Midbrain (tissue), 1 donor: ENCODE results near the gene ZSCAN25.
"Not testable (repeated sequence)": the region's sequence is repeated elsewhere in the genome, so short reads cannot be mapped to it uniquely, and the experiment has no call there.

Experiments used
- DNase-seq: peaks from one replicate; lab custom pipeline; 2025; lab: John Stamatoyannopoulos, UW

Gene ZSCAN25

DNA sequence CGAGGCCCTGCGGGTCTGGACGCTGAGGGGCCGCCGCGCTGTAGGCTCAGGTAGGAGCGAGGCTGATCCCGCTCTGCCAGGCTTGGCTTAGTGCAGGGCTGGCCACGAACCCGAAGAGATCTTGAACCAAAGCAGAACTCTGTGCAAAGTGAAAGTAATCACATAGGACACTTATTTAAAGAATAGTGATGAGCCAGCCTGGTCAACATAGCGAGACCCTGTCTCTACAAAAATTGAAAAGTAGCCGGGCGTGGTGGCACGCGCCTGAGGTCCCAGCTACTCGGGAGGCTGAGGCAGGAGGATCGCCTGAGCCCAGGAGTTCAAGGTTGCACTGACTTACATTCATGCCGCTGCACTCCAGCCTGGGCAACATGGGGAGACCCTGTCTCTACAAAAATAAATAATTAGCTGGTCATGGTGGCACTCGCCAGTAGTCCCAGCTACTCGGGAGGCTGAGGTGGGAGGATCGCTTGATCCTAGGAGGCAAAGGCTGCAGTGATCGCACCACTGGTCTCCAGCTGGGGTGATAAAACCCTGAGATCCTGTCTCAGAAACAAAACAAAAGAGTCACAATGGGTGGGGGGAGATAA is 541 bp downstream of the ZSCAN25 start:
- no peak for DNase-seq

DNA sequence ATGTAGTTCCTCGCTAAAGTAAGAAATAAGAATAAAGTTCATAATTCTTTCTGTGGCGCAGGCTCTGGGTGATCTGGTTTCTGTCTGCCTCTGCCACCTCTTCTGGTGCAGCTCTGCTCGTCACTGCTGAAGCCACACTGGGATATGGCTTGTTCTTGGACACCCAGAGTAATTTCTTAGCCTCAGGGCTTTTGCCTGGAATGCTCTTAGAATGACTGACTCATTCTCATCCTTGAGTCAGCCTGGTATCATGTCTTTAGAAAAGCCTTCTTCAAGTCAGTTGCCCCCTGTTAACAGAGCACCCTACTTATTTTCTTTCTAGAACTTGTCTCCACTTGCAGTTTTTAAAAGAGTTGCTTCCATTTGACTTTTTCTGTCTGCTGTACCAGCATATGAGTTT is 2.0 kb downstream of the ZSCAN25 start:
- no peak for DNase-seq

DNA sequence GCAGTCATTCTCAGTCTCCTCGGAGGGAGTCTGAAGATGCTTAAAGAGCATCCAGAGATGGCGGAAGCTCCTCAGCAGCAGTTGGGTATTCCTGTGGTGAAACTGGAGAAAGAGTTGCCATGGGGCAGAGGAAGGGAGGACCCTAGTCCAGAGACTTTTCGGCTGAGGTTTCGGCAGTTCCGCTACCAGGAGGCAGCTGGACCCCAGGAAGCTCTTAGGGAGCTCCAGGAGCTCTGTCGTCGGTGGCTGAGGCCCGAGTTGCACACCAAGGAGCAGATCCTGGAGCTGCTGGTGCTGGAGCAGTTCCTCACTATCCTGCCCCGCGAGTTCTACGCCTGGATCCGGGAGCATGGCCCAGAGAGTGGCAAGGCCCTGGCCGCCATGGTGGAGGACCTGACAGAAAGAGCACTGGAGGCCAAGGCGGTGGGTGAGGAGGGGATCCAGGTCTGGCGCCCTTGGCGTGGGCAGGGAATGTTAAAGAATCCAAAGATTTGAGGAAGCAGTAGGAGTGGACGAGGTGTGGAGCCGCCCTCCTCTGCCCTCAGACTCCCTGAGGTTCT is 2.9 kb downstream of the ZSCAN25 start:
- DNase-seq = no peak

DNA sequence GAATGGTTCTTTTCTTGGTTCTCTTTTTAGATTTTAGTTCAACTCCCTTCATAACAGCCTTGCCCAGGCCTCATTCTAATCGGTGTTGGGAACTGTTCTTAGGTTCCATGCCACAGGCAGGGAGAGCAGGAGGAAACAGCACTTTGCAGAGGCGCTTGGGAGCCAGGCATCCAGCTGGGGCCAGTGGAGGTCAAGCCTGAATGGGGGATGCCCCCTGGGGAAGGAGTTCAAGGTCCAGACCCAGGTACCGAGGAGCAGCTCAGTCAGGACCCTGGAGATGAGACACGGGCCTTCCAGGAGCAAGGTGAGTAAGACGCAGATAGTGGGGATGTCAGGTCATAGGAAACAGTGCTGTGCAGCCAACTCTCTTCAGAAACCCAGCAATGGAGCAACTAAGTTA is 4.5 kb downstream of the ZSCAN25 start:
- DNase-seq = no peak

DNA sequence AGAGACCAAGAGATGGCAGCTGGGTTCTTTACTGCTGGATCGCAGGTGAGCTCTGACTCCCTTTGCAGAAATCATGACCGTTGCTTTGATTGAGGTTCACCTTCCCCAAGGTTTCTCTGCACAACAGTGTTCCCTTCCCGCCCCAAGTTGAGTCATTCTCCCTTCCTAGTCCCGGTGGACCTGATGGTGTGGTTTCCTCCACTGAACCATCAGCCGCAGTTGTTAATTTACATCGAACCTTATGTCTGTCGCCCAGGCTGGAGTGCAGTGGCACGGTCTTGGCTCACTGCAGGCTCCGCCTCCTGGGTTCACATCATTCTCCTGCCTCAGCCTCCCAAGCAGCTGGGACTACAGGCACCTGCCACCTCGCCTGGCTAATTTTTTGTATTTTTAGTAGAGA is 5.8 kb downstream of the ZSCAN25 start:
- no peak for DNase-seq

DNA sequence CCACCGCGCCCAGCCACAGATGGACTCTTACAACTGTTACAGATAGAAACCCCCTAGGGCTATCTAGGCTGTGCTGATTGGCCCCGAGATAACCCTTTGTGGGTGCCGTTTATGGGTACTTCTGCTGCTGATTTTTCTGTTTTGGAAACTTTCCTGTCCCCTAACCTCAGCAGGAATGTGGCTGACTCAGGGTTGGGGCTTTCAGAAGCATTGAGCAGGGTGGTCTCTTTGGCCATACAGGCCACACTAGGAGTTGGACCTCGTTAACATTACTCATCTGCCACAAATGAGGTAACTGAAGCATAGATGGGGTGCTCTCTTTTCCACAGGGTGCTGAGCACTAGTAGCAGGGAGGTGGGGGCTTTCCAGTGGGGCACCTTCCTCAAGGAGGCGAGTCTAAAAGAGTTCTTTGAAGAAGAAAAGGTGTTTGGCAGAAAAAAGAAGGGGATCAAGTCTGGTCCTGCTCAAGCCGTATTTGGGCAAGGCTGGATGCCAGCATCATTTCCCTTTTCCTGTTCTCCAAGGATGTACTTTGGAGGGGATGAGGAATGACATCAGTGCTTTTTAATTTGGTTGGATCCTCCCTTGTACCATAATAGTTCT is 6.4 kb downstream of the ZSCAN25 start:
- no peak for DNase-seq

DNA sequence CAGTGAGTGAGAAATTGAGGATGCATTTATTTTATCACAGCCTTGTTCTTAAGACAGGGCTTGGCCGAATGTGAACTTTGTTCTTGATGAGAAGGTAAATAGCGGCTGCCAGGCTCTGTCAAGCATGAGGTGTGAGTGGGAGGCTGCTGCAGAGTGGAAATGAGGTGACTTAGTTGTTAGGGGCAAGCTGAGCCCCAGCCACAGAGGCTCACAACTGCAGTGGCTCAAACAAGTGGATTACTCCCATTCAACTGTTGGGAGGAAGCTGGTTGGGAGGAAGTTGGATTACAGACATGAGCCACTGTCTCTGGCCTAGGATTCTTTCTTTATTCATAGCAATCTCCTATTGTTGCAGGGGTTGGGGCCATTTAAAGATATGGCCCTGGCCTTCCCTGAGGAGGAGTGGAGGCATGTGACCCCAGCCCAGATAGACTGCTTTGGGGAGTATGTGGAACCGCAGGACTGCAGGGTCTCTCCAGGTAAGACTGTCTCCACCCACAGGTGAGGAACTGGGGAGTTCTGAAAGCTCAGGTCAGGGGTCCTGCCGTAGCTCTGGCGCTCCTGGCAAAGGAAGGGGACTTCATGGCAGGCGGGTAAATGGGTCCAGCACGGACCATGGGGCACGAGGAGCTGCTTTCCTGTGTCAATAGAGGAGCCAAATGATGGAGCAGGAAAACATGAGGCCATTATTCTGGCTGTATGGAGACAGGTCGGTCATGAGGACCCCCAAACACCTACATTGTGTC is 7.1 kb downstream of the ZSCAN25 start:
- no peak for DNase-seq

DNA sequence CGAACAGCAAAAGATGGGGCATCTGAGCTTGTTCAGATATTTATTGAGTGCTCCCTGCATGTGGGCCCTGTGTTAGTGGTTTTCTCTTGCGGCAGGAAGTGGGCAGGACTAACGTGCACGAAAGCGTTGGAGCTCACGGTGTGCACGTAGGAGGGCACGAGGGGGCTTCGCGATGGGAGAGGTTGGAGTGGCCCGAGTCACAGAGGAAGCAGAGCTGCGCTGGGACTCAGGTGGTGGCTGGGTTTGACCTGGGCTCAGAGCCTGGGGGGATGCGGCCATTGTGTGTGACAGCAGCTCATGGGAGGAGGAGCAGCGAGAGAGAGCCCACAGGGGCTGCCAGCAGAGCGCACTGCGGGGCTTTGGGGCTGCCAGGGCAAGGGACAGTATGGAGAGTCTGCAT is 7.7 kb downstream of the ZSCAN25 start:
- no peak for DNase-seq

DNA sequence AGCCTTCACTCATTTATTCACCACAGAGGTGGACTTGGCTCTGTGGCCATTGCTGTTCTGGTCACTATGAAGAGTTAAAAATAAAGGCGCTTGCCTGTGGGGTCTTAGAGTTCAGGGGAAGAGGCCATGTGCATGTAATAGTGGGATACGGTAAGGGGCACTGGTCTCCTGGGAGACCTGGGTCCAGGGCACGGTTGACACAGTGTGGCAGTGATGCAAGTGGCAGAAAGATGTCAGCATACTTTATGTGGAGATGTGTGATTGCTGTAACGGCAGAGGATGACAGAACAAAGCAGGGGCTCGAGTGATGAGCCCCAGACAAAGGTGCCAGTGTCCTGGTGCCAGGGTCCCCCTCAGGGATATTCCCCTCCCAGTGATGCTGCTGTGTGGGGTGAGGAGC is 8.6 kb downstream of the ZSCAN25 start:
- no peak for DNase-seq

DNA sequence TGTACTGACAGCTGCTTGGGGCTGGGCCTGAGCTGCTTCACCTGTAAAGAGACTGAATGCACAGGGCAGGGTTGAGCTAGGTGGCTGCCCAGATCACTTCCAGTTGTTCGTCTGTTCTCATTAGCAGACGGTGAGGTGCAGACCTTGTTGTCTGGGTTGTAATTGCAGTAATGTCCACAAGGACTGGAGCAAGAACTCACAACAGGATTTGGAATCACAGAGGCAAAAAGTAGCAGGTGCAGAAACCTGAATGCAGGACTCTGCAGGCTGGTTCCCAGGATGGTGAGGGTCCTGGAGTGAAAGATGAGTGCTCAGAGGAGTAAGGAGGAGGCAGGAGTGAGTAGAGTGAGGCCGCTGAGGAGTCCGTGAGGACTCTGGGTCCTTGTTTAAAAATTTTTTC is 9.2 kb downstream of the ZSCAN25 start:
- no peak for DNase-seq

DNA sequence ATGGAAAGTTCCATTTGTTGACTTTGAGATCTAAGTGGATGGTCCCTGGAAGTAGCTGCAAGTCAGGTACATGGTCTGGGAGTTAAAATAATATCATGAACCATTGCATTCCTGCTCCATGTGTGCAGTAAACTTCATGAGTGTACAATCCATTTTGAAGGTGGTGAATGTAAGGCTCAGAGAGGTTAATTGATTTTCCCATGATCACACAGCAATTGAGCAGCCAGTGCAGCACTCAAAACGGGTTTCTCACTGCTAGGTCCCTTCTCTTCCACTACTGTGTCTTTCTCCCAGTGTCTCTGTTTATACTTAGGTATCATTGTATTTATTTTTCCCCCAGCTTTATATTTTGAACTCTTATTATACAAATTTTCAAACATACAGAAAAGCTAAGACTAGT is 9.9 kb downstream of the ZSCAN25 start:
- DNase-seq = no peak

DNA sequence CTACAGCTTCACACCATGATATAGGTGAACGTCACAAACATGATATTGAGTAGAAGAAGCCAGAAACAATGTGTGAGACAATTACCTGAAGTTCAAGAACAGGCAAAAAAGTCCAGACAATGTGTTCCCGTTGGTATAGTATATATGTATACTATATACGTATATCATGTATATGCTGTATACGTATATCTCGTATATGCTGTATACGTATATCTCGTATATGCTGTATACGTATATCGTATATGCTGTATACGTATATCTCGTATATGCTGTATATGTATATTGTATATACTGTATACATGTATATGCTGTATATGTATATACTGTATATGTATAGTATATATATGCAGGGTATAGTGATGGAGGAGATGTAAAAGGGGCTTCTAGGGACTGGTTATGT is 10.8 kb downstream of the ZSCAN25 start:
- DNase-seq = no peak

DNA sequence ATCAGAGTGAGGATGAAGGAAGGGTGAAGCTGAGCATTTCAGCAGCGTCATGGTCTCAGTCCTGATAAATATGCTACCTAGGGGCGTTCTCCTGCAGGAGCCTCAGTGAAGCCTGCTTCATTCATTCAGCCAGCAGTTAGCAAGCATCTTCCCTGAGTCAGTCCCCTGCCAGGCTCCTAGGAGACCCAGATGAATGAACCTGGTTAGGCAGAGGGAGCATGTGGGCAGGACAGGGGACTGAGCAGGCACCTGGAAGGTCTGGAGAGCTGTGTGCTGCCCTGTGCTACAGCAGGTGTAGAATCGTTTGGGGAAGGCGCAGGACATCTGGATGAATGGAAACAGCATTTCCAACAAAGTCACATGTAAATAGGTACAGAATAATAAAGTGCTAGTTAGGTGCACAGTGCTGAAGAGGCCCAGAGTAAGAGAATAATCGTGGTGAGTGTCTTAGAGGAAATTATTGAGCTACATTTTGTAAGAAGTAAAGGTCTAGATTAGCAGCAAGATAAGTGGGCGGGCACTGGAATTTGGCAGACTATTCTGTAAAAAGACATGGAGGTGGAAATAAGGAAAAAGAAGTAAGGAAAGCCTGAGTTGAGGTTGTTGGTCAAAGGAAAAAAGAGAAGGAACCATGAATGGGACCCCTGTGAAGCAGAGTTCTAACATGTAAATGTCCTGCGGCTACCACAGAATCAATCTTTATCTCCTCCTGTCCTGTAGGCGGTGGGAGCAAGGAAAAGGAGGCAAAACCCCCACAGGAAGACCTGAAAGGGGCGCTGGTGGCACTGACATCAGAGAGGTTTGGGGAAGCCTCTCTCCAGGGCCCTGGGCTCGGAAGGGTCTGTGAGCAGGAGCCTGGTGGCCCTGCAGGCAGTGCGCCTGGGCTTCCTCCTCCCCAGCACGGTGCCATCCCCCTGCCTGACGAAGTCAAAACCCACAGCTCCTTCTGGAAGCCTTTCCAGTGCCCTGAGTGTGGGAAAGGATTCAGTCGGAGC is 12.0 kb downstream of the ZSCAN25 start:
- DNase-seq = no peak

DNA sequence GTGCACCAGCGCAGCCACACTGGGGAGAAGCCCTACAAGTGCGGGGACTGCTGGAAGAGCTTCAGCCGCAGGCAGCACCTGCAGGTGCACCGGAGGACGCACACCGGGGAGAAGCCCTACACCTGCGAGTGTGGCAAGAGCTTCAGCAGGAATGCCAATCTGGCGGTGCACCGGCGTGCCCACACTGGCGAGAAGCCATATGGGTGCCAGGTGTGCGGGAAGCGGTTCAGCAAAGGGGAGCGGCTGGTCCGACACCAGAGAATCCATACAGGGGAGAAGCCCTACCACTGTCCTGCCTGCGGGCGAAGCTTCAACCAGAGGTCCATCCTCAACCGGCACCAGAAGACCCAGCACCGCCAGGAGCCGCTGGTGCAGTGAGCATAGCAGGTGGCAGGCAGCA is 12.9 kb downstream of the ZSCAN25 start:
- no peak for DNase-seq

DNA sequence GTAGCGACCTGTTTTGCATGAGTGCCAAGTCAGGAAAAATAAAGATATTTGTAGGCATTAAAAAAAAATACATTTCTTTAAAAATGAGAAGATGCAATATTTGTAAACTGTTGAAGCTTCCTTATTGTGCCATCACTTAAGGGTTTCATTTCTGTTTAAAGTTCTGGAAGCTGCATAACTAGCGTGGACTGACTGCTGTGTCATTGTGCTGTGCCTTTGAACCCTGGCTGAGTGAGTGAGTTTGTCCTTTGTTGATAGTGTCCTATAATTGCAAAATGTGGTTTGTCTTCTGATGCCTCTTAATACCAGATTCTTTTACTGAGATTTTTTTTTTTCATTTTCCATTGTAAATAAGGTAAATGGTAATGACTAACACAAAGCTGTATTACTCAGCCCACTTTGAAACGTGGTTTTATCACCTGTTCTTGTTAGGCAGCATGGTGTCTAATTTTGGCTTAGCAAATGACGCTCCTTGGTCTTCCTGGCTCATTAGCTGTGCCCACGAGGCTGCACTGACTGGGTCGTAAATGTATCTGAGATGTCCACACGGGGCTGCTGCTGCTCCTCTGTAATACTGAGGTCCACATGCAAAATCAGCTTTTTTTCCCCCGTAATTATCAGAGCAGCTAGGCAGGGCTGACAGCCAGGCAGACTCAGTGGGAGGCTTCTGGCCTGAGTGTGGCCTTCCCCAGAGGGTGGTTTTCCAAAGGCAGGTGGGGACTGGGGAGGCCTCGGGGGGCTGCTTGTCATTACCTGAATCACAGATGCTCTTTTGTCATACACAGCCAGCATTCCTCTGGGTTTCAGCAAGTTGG is 14.8 kb downstream of the ZSCAN25 start:
- no peak for DNase-seq

DNA sequence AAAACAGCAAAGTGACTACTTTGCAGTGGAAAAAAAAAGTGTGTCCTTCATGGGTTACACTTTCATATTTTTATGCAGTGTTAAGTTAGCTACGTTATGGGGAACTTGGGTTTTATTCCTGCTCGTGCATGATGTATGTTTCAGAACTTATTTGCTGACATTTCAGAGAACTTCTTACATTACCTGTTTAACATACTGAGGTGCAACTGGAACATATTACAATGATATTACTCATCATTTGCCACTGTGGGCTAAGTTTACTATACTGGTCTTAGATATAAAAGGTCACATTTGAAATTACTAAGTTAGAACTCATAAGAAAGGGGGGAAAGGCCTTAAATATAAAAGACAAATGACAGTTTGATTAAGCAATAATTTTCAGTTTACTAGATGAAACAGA is 20.7 kb downstream of the ZSCAN25 start:
- DNase-seq = not testable (repeated sequence)

DNA sequence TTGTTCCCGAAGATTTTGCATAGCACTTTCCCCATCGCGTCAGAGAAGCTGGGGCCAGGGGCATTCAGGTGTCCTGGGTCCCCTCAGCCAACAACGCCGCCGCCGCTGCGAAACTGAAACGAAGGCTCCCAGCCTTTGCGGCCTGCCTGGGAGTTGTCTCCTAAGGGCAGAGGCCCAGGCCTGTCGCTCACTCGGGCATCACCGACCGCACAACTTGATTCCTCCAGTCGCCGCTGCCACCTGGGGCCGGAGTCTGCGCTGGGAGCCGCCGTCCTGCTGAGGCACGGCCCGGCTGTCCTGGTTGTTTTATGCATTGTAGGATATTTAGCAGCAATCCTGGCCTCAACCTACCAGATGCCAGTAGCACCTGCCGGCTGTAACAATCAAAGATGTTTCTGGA is 22.0 kb downstream of the ZSCAN25 start:
- DNase-seq = no peak

DNA sequence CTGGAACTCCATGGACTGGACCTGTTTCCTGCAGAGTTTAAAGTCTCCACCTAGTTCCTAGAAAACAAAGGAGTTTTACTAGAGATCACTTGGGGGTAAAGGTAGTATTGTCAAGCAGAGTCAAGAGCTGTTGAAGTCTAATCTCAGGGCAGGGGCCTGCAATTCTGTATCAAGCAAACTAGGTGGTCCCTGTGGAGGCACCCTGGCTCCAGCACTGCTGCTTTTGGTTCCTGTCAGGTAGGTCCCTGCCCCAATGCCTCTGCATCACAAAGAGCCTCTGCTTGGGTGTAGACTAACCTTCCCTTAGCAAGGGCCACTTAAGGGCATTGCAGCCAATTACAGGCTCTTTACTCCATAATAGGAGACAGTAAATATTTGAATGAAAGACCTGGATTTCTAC is 22.5 kb downstream of the ZSCAN25 start:
- DNase-seq = no peak

DNA sequence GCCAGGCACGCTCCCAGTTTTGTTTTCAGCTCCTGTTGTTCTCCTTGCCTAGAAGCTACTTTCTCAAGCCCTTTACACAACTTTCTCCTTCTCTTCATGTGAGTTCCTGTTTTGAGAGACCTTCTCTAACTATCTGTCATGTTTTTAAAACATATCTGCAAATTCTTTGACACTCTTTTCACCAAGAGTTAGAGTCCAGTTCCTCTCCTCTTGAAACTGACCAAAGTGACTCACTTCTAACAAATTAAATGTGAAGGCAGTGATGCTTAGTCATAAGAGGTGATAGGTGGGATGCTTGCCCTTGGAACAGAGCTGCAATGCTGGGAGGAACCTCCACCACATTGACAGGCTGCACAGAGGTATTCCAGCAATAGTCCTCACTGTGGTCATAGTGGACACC is 25.3 kb downstream of the ZSCAN25 start:
- DNase-seq = no peak

DNA sequence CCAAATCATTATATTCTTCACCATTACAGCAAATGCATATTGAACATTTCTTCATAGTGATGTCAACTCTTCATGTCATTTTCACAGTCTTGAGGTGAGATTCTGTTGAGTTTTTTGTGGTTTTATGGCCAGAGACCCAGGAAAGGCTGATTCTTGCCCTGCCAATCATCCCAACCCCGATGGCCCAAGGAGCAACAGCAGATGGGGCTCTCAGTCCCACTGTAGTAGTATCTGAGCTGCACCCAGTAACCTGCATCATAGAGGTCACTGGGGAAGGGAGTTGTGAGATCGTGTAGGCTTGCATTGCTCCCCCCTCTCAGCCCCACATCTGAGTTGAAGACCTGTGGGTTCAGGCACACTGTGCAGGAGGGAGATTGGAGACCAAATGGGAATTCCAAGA is 26.7 kb downstream of the ZSCAN25 start:
- no peak for DNase-seq

DNA sequence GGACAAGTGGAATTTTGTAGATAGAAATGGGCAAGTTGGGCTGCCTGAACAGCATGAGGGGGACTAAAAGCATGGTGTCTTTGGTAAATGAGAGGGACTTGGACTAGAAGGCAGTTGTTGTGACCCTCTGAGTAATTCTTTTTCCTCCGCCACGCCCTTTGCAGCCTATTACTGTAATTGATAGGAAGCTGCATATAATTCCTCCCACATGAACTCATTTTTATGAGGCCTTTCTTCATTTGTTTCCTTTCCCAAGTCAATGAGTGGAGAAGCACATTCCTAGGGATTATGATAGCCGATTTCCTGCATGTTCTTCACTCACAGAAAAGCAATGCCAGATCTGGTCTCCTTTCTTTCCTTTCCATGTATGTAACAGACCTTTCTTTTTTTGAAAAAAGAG is 27.7 kb downstream of the ZSCAN25 start:
- no peak for DNase-seq
